ENCODE results near the gene SIRT5.

DNA sequence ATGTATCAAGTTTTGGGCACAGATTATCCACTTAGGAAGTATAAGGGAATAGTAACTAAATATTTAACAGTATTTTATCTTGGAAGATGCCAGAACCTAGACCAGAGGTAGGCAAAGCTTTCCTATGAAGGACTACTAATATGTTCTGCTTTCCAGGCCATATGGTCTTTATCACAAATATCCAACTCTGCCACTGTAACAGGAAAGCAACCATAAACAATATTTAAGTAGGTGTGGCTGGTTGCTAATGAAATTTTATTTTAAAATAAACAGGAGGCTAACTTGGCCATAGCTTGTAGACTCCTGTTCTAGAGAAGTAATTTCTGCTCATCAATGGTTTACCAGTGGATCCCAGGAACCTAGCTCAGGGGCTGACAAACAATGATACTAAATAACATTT is 80.1 kb downstream of the SIRT5 start:
- TF ChIP-seq POLR2AphosphoS5 (IDR thresholded peaks at IDR 0.05; ENCODE audit: low read depth, low read length) = no peak
- TF ChIP-seq REST (IDR thresholded peaks at IDR 0.05; ENCODE audit: insufficient read depth in 1 of 2, low read depth in 2 of 2, low read length in 2 of 2) = no peak
- no peak for TF ChIP-seq SIN3A (IDR thresholded peaks at IDR 0.05; ENCODE audit: borderline replicate concordance, insufficient read depth, low read length)
- TF ChIP-seq TAF1 (IDR thresholded peaks at IDR 0.05; ENCODE audit: borderline replicate concordance, insufficient read depth, low read length) = no peak
